ENCODE data around the gene ARL6IP1. TPM values are rescaled to one million over a fixed set of nuclear protein-coding genes. Genes with fewer than 3 reads are reported as not detected.

ARL6IP1 gene
- 251 to 412 TPM (median 294 TPM) in 5 replicates for total RNA-seq (2022; extraction: Qiagen RNA extraction)

GRCh38 chr16:18801145-18801972 is at the start of gene ARL6IP1:
TSS of gene ARL6IP1 (minus strand) at chr16:18801549. CDS start at chr16:18801466, 83 bp downstream.

GRCh38 chr16:18789850-18790706 is 11.3 kb downstream of the ARL6IP1 start, which contains the start of gene RPS15A:
TSS of gene RPS15A (minus strand) at chr16:18790334. CDS start at chr16:18789113, 1,221 bp downstream.

Other genes starting within 250 kb of the ARL6IP1 start
- 101 to 110 TPM (median 102 TPM) in 5 replicates for gene NOMO2, start 239.5 kb downstream of the ARL6IP1 start, total RNA-seq (2022; extraction: Qiagen RNA extraction)
- gene RPS15A, start 11.2 kb downstream of the ARL6IP1 start, total RNA-seq (2022; extraction: Qiagen RNA extraction), result 2,149 to 2,893 TPM (median 2,359 TPM) in 5 replicates
- 13.8 to 23.9 TPM (median 21.7 TPM) in 5 replicates for gene SMG1, start 124.9 kb upstream of the ARL6IP1 start, total RNA-seq (2022; extraction: Qiagen RNA extraction)
- gene TMC7, start 182.4 kb upstream of the ARL6IP1 start, total RNA-seq (2022; extraction: Qiagen RNA extraction), result 6.2 to 8.8 TPM (median 7.4 TPM) in 5 replicates